SU-DHL-6 (cell line): ENCODE data around the gene RPL32.

Experiments
- EZH2phosphoT487 ChIP-seq: fragments of 200-600 bp; sonication (generic), shearing (Covaris generic); conservative IDR thresholded peaks from 2 replicates; pipeline ENCODE4 v1.6.1; 2018; ENCODE audit warnings: mild to moderate bottlenecking, antibody characterized with exemption, low read length, moderate library complexity, mixed read lengths
- TF ChIP-seq, protein P1 (sequence below): fragments of 200-600 bp; sonication (generic); IDR thresholded peaks from one replicate; pipeline ENCODE4 v1.5.1; 2017; ENCODE audit warnings: antibody characterized with exemption, mild to moderate bottlenecking, low read length, moderate library complexity; ENCODE audit not compliant: insufficient read depth, poor library complexity, severe bottlenecking

DNA sequence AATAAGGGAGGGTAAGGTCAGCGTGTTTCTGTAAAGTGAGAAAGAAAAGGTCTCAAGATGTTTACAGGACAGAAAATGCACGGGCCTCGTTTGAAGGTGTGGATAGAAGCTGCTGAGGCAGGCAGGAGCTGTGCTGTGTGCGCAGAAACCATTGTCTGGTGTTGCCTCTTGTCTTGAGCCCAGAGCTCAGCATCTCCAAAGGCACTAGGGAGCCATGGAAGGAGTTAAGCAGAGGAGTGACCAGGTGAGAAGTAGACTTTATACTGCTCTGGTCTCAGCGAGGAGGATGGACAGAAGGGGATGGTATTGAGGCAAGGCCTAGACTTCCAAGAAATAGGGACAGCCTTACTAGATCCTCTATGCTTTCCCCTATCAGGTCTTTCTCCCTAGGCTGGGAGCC is 31.9 kb downstream of the RPL32 start:
- TF ChIP-seq, protein P1, sequence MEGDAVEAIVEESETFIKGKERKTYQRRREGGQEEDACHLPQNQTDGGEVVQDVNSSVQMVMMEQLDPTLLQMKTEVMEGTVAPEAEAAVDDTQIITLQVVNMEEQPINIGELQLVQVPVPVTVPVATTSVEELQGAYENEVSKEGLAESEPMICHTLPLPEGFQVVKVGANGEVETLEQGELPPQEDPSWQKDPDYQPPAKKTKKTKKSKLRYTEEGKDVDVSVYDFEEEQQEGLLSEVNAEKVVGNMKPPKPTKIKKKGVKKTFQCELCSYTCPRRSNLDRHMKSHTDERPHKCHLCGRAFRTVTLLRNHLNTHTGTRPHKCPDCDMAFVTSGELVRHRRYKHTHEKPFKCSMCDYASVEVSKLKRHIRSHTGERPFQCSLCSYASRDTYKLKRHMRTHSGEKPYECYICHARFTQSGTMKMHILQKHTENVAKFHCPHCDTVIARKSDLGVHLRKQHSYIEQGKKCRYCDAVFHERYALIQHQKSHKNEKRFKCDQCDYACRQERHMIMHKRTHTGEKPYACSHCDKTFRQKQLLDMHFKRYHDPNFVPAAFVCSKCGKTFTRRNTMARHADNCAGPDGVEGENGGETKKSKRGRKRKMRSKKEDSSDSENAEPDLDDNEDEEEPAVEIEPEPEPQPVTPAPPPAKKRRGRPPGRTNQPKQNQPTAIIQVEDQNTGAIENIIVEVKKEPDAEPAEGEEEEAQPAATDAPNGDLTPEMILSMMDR: no peak
- no peak for TF ChIP-seq EZH2phosphoT487
